ENCODE results near the gene KISS1R. TPM values are rescaled to one million over a fixed set of nuclear protein-coding genes. Genes with fewer than 3 reads are reported as not detected.

KISS1R gene
- total RNA-seq, 2 experiments from 2014 or later, result 1.5 to 1.6 TPM

DNA sequence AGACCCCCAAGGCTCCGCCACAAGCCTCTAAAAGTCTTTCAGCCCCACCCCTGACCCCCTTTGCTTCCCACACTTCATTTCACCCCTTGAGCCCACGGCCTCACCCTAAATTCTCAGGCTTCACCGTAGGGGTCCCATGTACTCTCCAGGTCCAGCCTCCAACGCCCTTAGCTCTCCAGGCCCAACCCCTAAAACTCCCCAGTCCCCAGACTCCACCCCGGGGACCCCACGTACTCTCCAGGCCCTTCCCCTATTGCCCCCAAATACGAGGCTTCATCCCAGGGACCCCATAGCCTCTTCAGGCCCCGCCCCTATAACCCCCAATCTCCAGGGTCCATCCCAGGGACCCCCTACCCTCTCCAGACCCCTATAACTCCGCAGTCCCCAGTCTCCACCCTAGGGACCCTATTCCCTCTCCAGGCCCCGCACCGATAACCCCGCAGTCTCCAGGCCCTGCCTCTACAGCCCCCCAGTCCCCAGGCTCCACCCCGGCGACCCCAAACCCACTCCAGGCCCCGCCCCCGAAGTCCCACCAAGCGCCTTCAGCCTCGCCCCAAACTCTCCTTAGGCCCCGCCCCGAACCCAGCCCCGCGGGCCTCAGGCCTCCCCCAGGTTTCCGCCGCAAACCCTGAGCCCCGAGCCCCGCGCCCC lies 24.8 kb upstream of the KISS1R start:
- Mint-ChIP-seq H3K27ac (peak overlapping the region; percentile 98), H3K36me3 (ENCODE audit: low read depth) (peaks cover 44% of the 10 kb centered on the region), H3K4me1 (ENCODE audit: low read depth) (peaks cover 25% of the 10 kb centered on the region), H3K9me3 (no peaks in the 10 kb centered on the region), H3K4me3 (peak overlapping the region; percentile 84), H3K27me3 (peaks cover 3% of the 10 kb centered on the region)
- POLR2A ChIA-PET, result interaction anchor here (0.6 to 7.0 kb wide), 25 partner anchors 10 to 381 kb away, joined by 3 to 183 read pairs (median 4); partner anchors contain the start of genes ABCA7, CIRBP, KISS1R and PTBP1
- TF ChIP-seq, protein P1, sequence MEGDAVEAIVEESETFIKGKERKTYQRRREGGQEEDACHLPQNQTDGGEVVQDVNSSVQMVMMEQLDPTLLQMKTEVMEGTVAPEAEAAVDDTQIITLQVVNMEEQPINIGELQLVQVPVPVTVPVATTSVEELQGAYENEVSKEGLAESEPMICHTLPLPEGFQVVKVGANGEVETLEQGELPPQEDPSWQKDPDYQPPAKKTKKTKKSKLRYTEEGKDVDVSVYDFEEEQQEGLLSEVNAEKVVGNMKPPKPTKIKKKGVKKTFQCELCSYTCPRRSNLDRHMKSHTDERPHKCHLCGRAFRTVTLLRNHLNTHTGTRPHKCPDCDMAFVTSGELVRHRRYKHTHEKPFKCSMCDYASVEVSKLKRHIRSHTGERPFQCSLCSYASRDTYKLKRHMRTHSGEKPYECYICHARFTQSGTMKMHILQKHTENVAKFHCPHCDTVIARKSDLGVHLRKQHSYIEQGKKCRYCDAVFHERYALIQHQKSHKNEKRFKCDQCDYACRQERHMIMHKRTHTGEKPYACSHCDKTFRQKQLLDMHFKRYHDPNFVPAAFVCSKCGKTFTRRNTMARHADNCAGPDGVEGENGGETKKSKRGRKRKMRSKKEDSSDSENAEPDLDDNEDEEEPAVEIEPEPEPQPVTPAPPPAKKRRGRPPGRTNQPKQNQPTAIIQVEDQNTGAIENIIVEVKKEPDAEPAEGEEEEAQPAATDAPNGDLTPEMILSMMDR (IDR thresholded peaks at IDR 0.05), result no peak
- intact Hi-C loops (cut with DNase I, micrococcal nuclease), result loop anchor here (2.0 kb wide), 2 partner anchors 20 to 30 kb away; no protein-coding TSS in a partner anchor
- CTCF ChIA-PET, result interaction anchor here (0.7 to 2.3 kb wide), 6 partner anchors 9 to 28 kb away, joined by 3 to 12 read pairs (median 4); no protein-coding TSS in a partner anchor
- Histone ChIP-seq H3K36me3 (ENCODE audit: insufficient read depth, low read length) (peaks cover 36% of the 10 kb centered on the region), H3K27ac (ENCODE audit: low read depth in 1 of 2, low read length in 2 of 2) (peak overlapping the region; percentile 58 to 92), H3K4me1 (ENCODE audit: insufficient read depth, low read length) (peaks cover 25% of the 10 kb centered on the region), H3K27me3 (ENCODE audit: control insufficient read depth in 1 of 2, insufficient read depth in 2 of 2, low read length in 2 of 2) (no peaks in the 10 kb centered on the region), H3K9me3 (ENCODE audit: control insufficient read depth in 1 of 2, insufficient read depth in 1 of 2, low read length in 2 of 2) (no peaks in the 10 kb centered on the region), H3K4me3 (ENCODE audit: low read length) (peak overlapping the region; percentile 69)
- ATAC-seq (ENCODE audit: poor library complexity) (no peak), DNase-seq (peak in 1 of 14 experiments; percentile 52)

DNA sequence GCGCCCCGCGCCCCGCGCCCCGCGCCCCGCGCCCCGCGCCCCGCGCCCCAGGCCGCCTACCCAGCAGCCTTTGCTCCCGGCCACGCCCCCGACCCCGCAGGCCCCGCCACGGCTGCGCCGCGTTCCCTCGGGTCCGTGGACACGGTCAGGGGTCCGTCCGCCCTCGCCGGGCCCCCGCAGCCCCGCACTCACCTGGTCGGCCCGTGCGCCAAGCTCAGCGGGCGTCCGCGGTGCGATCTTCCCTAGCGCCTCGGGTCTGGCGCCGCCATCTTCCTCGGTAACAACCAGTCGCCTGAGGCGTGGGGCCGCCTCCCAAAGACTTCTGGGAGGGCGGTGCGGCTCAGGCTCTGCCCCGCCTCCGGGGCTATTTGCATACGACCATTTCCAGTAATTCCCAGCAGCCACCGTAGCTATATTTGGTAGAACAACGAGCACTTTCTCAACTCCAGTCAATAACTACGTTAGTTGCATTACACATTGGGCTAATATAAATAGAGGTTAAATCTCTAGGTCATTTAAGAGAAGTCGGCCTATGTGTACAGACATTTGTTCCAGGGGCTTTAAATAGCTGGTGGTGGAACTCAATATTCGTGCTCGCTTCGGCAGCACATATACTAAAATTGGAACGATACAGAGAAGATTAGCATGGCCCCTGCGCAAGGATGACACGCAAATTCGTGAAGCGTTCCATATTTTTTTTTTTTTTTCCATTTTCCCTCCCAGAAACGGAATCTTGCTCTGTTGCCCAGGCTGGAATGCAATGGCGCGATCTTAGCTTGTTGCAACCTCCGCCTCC lies 24.0 kb upstream of the KISS1R start, which contains the start of the genes MED16 and RNU6-9:
TSS of gene MED16 (minus strand) at position 294 of the 796 bp plus-strand sequence. CDS start 2,056 bp downstream, outside the sequence.
TSS of gene RNU6-9 (plus strand) at position 591 of the 796 bp plus-strand sequence.
- intact Hi-C loops (cut with DNase I, micrococcal nuclease), result loop anchor here (1.0 to 2.0 kb wide), 4 partner anchors 16 to 30 kb away; partner anchors contain the start of gene R3HDM4 (in 1 of the 2)
- peaks cover 25% of the 10 kb centered on the region for H3K4me1 ChIP-seq (ENCODE audit: insufficient read depth, low read length)
- Mint-ChIP-seq H3K36me3 (ENCODE audit: low read depth) (peaks cover 50% of the 10 kb centered on the region), H3K27ac (peak within 1 kb of the TSS; percentile 98), H3K4me3 (peak within 1 kb of the TSS; percentile 93), H3K9me3 (no peaks in the 10 kb centered on the region), H3K27me3 (peaks cover 3% of the 10 kb centered on the region), H3K4me1 (ENCODE audit: low read depth) (peaks cover 25% of the 10 kb centered on the region)
- peak; percentile 81 to 97 (median 89) for DNase-seq
- peak; percentile 90 for ATAC-seq (ENCODE audit: poor library complexity)
- H3K27me3 ChIP-seq (ENCODE audit: control insufficient read depth in 1 of 2, insufficient read depth in 2 of 2, low read length in 2 of 2), result no peaks in the 10 kb centered on the region
- TF ChIP-seq, protein P1 (IDR thresholded peaks at IDR 0.05), result no peak
- H3K27ac ChIP-seq (ENCODE audit: low read depth in 1 of 2, low read length in 2 of 2), result peak within 1 kb of the TSS; percentile 92
- H3K36me3 ChIP-seq (ENCODE audit: insufficient read depth, low read length), result peaks cover 40% of the 10 kb centered on the region
- no peaks in the 10 kb centered on the region for H3K9me3 ChIP-seq (ENCODE audit: control insufficient read depth in 1 of 2, insufficient read depth in 1 of 2, low read length in 2 of 2)
- peak within 1 kb of the TSS; percentile 69 for H3K4me3 ChIP-seq (ENCODE audit: low read length)
- ChIA-PET POLR2A (interaction anchor here (0.6 to 7.0 kb wide), 28 partner anchors 11 to 382 kb away, joined by 3 to 183 read pairs (median 4); partner anchors contain the start of genes ABCA7, CIRBP, KISS1R and PTBP1), CTCF (interaction anchor here (0.7 to 2.3 kb wide), 9 partner anchors 9 to 36 kb away, joined by 3 to 12 read pairs (median 3); no protein-coding TSS in a partner anchor)

DNA sequence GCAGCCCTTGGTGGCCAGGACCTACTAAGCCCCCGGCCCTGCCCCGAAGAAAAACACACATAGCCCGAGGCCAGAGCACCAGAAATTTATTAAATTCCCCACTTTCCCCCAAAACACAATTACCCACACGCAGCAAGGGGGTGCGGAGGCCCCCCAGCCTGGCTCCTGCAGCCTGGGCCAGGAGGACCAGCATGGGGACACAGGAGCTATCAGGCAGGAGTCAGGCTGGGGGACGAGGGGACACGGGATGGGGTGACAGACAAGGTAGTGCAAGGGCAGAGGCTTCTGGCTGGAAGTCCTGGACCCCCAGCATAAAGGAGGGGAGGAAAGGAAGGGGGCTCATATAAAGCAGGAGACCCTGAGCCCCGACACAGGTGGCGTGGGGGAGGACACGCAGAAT lies 20.7 kb upstream of the KISS1R start:
- Histone ChIP-seq H3K27me3 (ENCODE audit: control insufficient read depth in 1 of 2, insufficient read depth in 2 of 2, low read length in 2 of 2) (no peaks in the 10 kb centered on the region), H3K4me3 (ENCODE audit: low read length) (no peak overlapping the region), H3K4me1 (ENCODE audit: insufficient read depth, low read length) (peaks cover 36% of the 10 kb centered on the region), H3K36me3 (ENCODE audit: insufficient read depth, low read length) (peaks cover 42% of the 10 kb centered on the region), H3K27ac (ENCODE audit: low read depth in 1 of 2, low read length in 2 of 2) (no peak overlapping the region), H3K9me3 (ENCODE audit: control insufficient read depth in 1 of 2, insufficient read depth in 1 of 2, low read length in 2 of 2) (no peaks in the 10 kb centered on the region)
- H3K36me3 Mint-ChIP-seq (ENCODE audit: low read depth), result peaks cover 50% of the 10 kb centered on the region
- TF ChIP-seq, protein P1 (IDR thresholded peaks at IDR 0.05), result no peak
- ChIA-PET CTCF (no interaction called here), POLR2A (interaction anchor here (1.4 to 7.0 kb wide), 4 partner anchors 10 to 33 kb away, joined by 4 to 183 read pairs (median 6); partner anchors contain the start of gene KISS1R)
- no peak overlapping the region for H3K4me3 Mint-ChIP-seq
- intact Hi-C loops (cut with DNase I, micrococcal nuclease), result no loop called here
- H3K4me1 Mint-ChIP-seq (ENCODE audit: low read depth), result peaks cover 33% of the 10 kb centered on the region
- ATAC-seq (ENCODE audit: poor library complexity) (no peak), DNase-seq (no peak)
- H3K27ac Mint-ChIP-seq, result peak overlapping the region; percentile 98
- H3K9me3 Mint-ChIP-seq, result no peaks in the 10 kb centered on the region
- peaks cover 3% of the 10 kb centered on the region for H3K27me3 Mint-ChIP-seq
